GM12891 (cell line): Measurements from ENCODE around the gene FAM3A.

Experiments used
- DNase-seq: peaks from one replicate; pipeline ENCODE4 v3.0.0; 2011; ENCODE audit warnings: low spot score; ENCODE audit not compliant: insufficient read length
- FAIRE-seq: peaks from 2 replicates; lab custom pipeline; 2011; peaks lifted over from hg19 to GRCh38; lab: Jason Lieb, UNC
- PAX5 ChIP-seq: IDR thresholded peaks from 2 replicates; pipeline ENCODE4 v1.6.1; 2011; ENCODE audit warnings: low read length, moderate library complexity, mild to moderate bottlenecking; ENCODE audit not compliant: insufficient read depth, severe bottlenecking
- POLR2A ChIP-seq: IDR thresholded peaks from 2 replicates; pipeline ENCODE4 v1.6.1; 2011; ENCODE audit warnings: low read depth, low read length, control low read depth
- POLR2AphosphoS5 ChIP-seq: IDR thresholded peaks from 2 replicates; pipeline ENCODE4 v1.6.1; 2011; ENCODE audit warnings: low read depth, low read length, control low read depth
- POU2F2 ChIP-seq: IDR thresholded peaks from 2 replicates; pipeline ENCODE4 v1.6.1; 2011; ENCODE audit warnings: low read depth, mild to moderate bottlenecking, control low read depth, low read length, moderate library complexity
- SPI1 ChIP-seq: IDR thresholded peaks from 2 replicates; pipeline ENCODE4 v1.6.1; 2011; ENCODE audit warnings: low read depth, low read length, control low read depth
- TAF1 ChIP-seq: IDR thresholded peaks from 2 replicates; pipeline ENCODE4 v1.6.1; 2011; ENCODE audit warnings: low read depth, low read length, control low read depth

The FAM3A gene

GRCh38 chrX:154515090-154515965 lies 704 bp downstream of the FAM3A start:
- no peak for DNase-seq
- TF ChIP-seq POLR2A (no peak), SPI1 (peak; percentile 74)
- peak; percentile 77 for FAIRE-seq

GRCh38 chrX:154513716-154514115 lies 2.3 kb downstream of the FAM3A start:
- TF ChIP-seq SPI1, result no peak
- TF ChIP-seq PAX5, result no peak
- no peak for TF ChIP-seq POLR2A
- no peak for TF ChIP-seq POLR2AphosphoS5
- TF ChIP-seq TAF1, result no peak
- TF ChIP-seq POU2F2, result no peak

GRCh38 chrX:154512879-154513553 lies 3.0 kb downstream of the FAM3A start:
- TF ChIP-seq POLR2A (no peak), SPI1 (no peak), POU2F2 (no peak), PAX5 (no peak), POLR2AphosphoS5 (no peak), TAF1 (no peak)
- DNase-seq, result no peak
- no peak for FAIRE-seq

More at GRCh38 chrX:154513716-154514115, 2.3 kb downstream of the FAM3A start:
- FAIRE-seq (no peak), DNase-seq (no peak)

- no peak for DNase-seq
- no peak for FAIRE-seq
- no peak for TF ChIP-seq SPI1
- no peak for TF ChIP-seq TAF1
- TF ChIP-seq POU2F2, result no peak
- TF ChIP-seq POLR2A, result no peak
- TF ChIP-seq PAX5, result no peak
- TF ChIP-seq POLR2AphosphoS5, result no peak
These were observed 4.3 kb downstream of the FAM3A start for GRCh38 chrX:154511761-154512160.

GRCh38 chrX:154509455-154509854 lies 6.6 kb downstream of the FAM3A start:
- FAIRE-seq (no peak), DNase-seq (no peak)
- no peak for TF ChIP-seq SPI1
- no peak for TF ChIP-seq POU2F2
- no peak for TF ChIP-seq POLR2AphosphoS5
- TF ChIP-seq POLR2A, result no peak

- no peak for DNase-seq
- FAIRE-seq, result no peak
- no peak for TF ChIP-seq SPI1
- TF ChIP-seq POLR2AphosphoS5, result no peak
- no peak for TF ChIP-seq TAF1
- no peak for TF ChIP-seq POLR2A
- no peak for TF ChIP-seq POU2F2
- TF ChIP-seq PAX5, result no peak
These were observed 7.7 kb downstream of the FAM3A start for GRCh38 chrX:154508384-154508745.

GRCh38 chrX:154507673-154508383 lies 8.2 kb downstream of the FAM3A start:
- FAIRE-seq (no peak), DNase-seq (no peak)
- TF ChIP-seq POU2F2 (no peak), PAX5 (no peak), TAF1 (no peak), POLR2AphosphoS5 (no peak), SPI1 (no peak), POLR2A (no peak)

- no peak for TF ChIP-seq POLR2AphosphoS5
- TF ChIP-seq POU2F2, result no peak
- TF ChIP-seq TAF1, result no peak
- TF ChIP-seq POLR2A, result no peak
- no peak for TF ChIP-seq SPI1
- TF ChIP-seq PAX5, result no peak
- DNase-seq (no peak), FAIRE-seq (no peak)
These were observed 9.3 kb downstream of the FAM3A start for GRCh38 chrX:154506483-154507332.

GRCh38 chrX:154505734-154506133 lies 10.3 kb downstream of the FAM3A start:
- FAIRE-seq (no peak), DNase-seq (no peak)

More at GRCh38 chrX:154505734-154506133, 10.3 kb downstream of the FAM3A start:
- TF ChIP-seq POLR2AphosphoS5, result no peak
- TF ChIP-seq SPI1, result no peak
- TF ChIP-seq POU2F2, result no peak
- no peak for TF ChIP-seq TAF1
- no peak for TF ChIP-seq POLR2A
- no peak for TF ChIP-seq PAX5
